GM23248 (cell line): Measurements from ENCODE around the gene HSD17B4. TPM values are rescaled to one million over a fixed set of nuclear protein-coding genes. Genes with fewer than 3 reads are reported as not detected.

Experiments
- DNase-seq: peaks from one replicate; pipeline ENCODE4 v3.0.0-alpha.2; 2015
- H2AFZ ChIP-seq: fragments of 200-600 bp; sonication (generic); 2 replicates; pipeline ENCODE4 v1.6.1; 2016; ENCODE audit warnings: antibody characterized with exemption
- H3F3A ChIP-seq: fragments of 200-600 bp; sonication (generic); 2 replicates; pipeline ENCODE4 v1.6.1; 2016; ENCODE audit warnings: mild to moderate bottlenecking, antibody characterized with exemption, mixed run types; ENCODE audit not compliant: insufficient read depth
- H3K27ac ChIP-seq: fragments of 200-600 bp; sonication (generic); 2 replicates; pipeline ENCODE4 v1.5.1; 2016; ENCODE audit warnings: mild to moderate bottlenecking
- H3K27me3 ChIP-seq: fragments of 200-600 bp; sonication (generic); replicated peaks from 2 replicates; pipeline ENCODE4 v1.6.1; 2016; ENCODE audit warnings: mild to moderate bottlenecking; ENCODE audit not compliant: insufficient read depth
- H3K36me3 ChIP-seq: fragments of 200-600 bp; sonication (generic); 2 replicates; pipeline ENCODE4 v1.6.1; 2016; ENCODE audit warnings: low read depth, mild to moderate bottlenecking
- H3K4me1 ChIP-seq: fragments of 200-600 bp; sonication (generic); 2 replicates; pipeline ENCODE4 v1.6.1; 2016; ENCODE audit warnings: mild to moderate bottlenecking; ENCODE audit not compliant: insufficient read depth
- H3K4me2 ChIP-seq: fragments of 200-600 bp; sonication (generic); one replicate; pipeline ENCODE4 v1.6.1; 2016; ENCODE audit warnings: mild to moderate bottlenecking; ENCODE audit not compliant: unreplicated experiment
- H3K4me3 ChIP-seq: fragments of 200-600 bp; sonication (generic); 2 replicates; pipeline ENCODE4 v1.5.1; 2016; ENCODE audit warnings: mild to moderate bottlenecking
- H3K79me2 ChIP-seq: fragments of 200-600 bp; sonication (generic); 2 replicates; pipeline ENCODE4 v1.6.1; 2016; ENCODE audit warnings: mild to moderate bottlenecking; ENCODE audit not compliant: insufficient read depth
- H3K9ac ChIP-seq: fragments of 200-600 bp; sonication (generic); 2 replicates; pipeline ENCODE4 v1.6.1; 2016; ENCODE audit warnings: mild to moderate bottlenecking
- H3K9me2 ChIP-seq: fragments of 200-600 bp; sonication (generic); 2 replicates; pipeline ENCODE4 v1.6.1; 2016; ENCODE audit warnings: mixed run types, mild to moderate bottlenecking, moderate library complexity; ENCODE audit not compliant: insufficient read depth
- H3K9me3 ChIP-seq: fragments of 200-600 bp; sonication (generic); one replicate; pipeline ENCODE4 v1.6.1; 2017; ENCODE audit warnings: low read depth
- H4K20me1 ChIP-seq: fragments of 200-600 bp; sonication (generic); 2 replicates; pipeline ENCODE4 v1.6.0; 2016; ENCODE audit not compliant: insufficient read depth
- EZH2 ChIP-seq: fragments of 200-600 bp; sonication (generic); IDR thresholded peaks from 2 replicates; pipeline ENCODE4 v1.6.1; 2018; ENCODE audit warnings: antibody characterized with exemption, mild to moderate bottlenecking; ENCODE audit not compliant: insufficient read depth, poor library complexity, severe bottlenecking
- EZH2phosphoT487 ChIP-seq: fragments of 200-600 bp; sonication (generic); IDR thresholded peaks from 2 replicates; pipeline ENCODE4 v1.6.1; 2018; ENCODE audit warnings: antibody characterized with exemption, moderate library complexity, mild to moderate bottlenecking, low read depth; ENCODE audit not compliant: insufficient read depth
- WGBS, 2 experiments: methylation state at CpG; one replicate each; pipeline ENCODE4 v1.1.6; 2015 to 2017; ENCODE audit warnings: low lambda C conversion rate in 2 of 2, low coverage in 1 of 2; ENCODE audit errors: missing lambda C conversion rate in 2 of 2; 5-methylcytosine and 5-hydroxymethylcytosine counted together
- in situ Hi-C: fragments of 300-500 bp; cut with MboI; formaldehyde crosslinking; loops from 2 replicates; pipeline ENCODE4 v1.15.0; 2020
- polyA plus RNA-seq: library from polyadenylated mRNA; unstranded; fragments of >200 nt; fragmentation: Nextera tagmentation; extraction: Ambion mirVana; gene quantifications from 2 replicates; pipeline ENCODE4 v1.2.1, GENCODE V29; 2016
- small RNA-seq: library from RNA; depleted of rRNA; stranded (forward); fragments of <200 nt; gene quantifications from one replicate; pipeline ENCODE3, GENCODE V24; 2014; ENCODE audit warnings: low read depth, low replicate concordance
- total RNA-seq: library from RNA; depleted of rRNA; stranded (reverse); fragments of >200 nt; shearing (Covaris generic); gene quantifications from 2 replicates; pipeline ENCODE4 v1.2.3, GENCODE V29; 2014; rRNA removed

HSD17B4 gene
- total and polyA plus RNA-seq, 2 experiments from 2014 or later, result 55.8 to 86.5 TPM

- H3K9ac ChIP-seq, result no peak overlapping the region
- TF ChIP-seq EZH2phosphoT487 (no peak), EZH2 (no peak)
- H4K20me1 ChIP-seq, result no peaks in the 10 kb centered on the region
- DNase-seq, result peak; percentile 42
- no peaks in the 10 kb centered on the region for H3K79me2 ChIP-seq
- no peak overlapping the region for H3K4me3 ChIP-seq
- no peaks in the 10 kb centered on the region for H3K27me3 ChIP-seq
- no peaks in the 10 kb centered on the region for H3K36me3 ChIP-seq
- H2AFZ ChIP-seq, result no peak overlapping the region
- no peaks in the 10 kb centered on the region for H3K9me3 ChIP-seq
- WGBS, 2 experiments, result 60 to 63% methylated on average over 3 of the region's 3 CpGs
- in situ Hi-C loops, result no loop called here
- no peaks in the 10 kb centered on the region for H3F3A ChIP-seq
- no peak overlapping the region for H3K27ac ChIP-seq
- H3K4me1 ChIP-seq, result no peaks in the 10 kb centered on the region
- H3K4me2 ChIP-seq, result no peak overlapping the region
- no peaks in the 10 kb centered on the region for H3K9me2 ChIP-seq
These were observed 126.6 kb downstream of the HSD17B4 start for GRCh38 chr5:119578937-119579336.

DNA sequence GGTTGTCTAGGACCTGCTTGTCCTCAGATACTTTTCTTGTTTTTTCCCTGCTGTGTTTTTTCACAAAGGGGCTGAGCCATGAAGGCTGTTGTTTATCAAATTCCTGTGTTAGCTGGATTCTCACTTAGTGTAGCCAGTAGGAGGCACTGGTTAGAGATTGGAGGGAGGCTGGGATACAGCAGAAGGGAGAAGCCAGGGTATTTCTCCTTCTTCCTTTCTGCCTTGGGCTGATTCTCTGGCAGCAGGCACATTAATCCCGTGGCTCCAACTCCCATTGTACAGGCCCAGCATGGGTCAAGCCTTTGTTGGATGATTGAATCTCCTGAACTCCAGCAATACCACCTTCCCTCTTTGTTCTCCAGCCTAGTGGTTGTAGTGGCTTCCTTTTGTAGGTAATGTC lies 130.7 kb downstream of the HSD17B4 start:
- DNase-seq, result no peak
- no peak overlapping the region for H3K27ac ChIP-seq
- H3K4me3 ChIP-seq, result no peak overlapping the region
- H2AFZ ChIP-seq, result no peak overlapping the region
- no peaks in the 10 kb centered on the region for H3K9me3 ChIP-seq
- H3K79me2 ChIP-seq, result no peaks in the 10 kb centered on the region
- H3K27me3 ChIP-seq, result no peaks in the 10 kb centered on the region
- H3K9me2 ChIP-seq, result no peaks in the 10 kb centered on the region
- TF ChIP-seq EZH2 (no peak), EZH2phosphoT487 (no peak)
- H3F3A ChIP-seq, result no peaks in the 10 kb centered on the region
- 12 to 14% methylated on average over 1 of the region's 1 CpG for WGBS, 2 experiments
- no peak overlapping the region for H3K4me2 ChIP-seq
- H3K36me3 ChIP-seq, result no peaks in the 10 kb centered on the region
- no peaks in the 10 kb centered on the region for H3K4me1 ChIP-seq
- H3K9ac ChIP-seq, result no peak overlapping the region
- H4K20me1 ChIP-seq, result no peaks in the 10 kb centered on the region
- in situ Hi-C loops, result no loop called here

- TF ChIP-seq EZH2phosphoT487, result no peak
- no peak for TF ChIP-seq EZH2
- Histone ChIP-seq H3K9me3 (no peaks in the 10 kb centered on the region), H2AFZ (no peak overlapping the region), H3F3A (no peaks in the 10 kb centered on the region), H3K4me3 (no peak overlapping the region), H3K27ac (no peak overlapping the region), H3K9me2 (no peaks in the 10 kb centered on the region), H3K4me2 (no peak overlapping the region), H3K79me2 (no peaks in the 10 kb centered on the region), H3K9ac (no peak overlapping the region), H4K20me1 (no peaks in the 10 kb centered on the region), H3K36me3 (no peaks in the 10 kb centered on the region), H3K4me1 (no peaks in the 10 kb centered on the region), H3K27me3 (no peaks in the 10 kb centered on the region)
- peak; percentile 31 for DNase-seq
- in situ Hi-C loops, result no loop called here
- WGBS, 2 experiments, result 20 to 30% methylated on average over 3 of the region's 3 CpGs
These were observed 131.4 kb downstream of the HSD17B4 start for GRCh38 chr5:119583684-119584083.

Small RNAs within 50 kb of the gene (small RNA-seq; reads per million reads assigned to genes)
- not detected for gene RNA5SP190

Other genes starting within 250 kb of the HSD17B4 start
- 9.9 and 14.8 TPM in 2 replicates for gene TNFAIP8, start 96.5 kb upstream of the HSD17B4 start, total RNA-seq
- gene TNFAIP8, start 96.5 kb upstream of the HSD17B4 start, polyA plus RNA-seq, result 10.3 and 10.4 TPM in 2 replicates
- gene FAM170A, start 177.1 kb downstream of the HSD17B4 start, total RNA-seq, result not detected in 2 replicates
- not detected in 2 replicates for gene FAM170A, start 177.1 kb downstream of the HSD17B4 start, polyA plus RNA-seq